PFSK-1 (cell line): ENCODE measurements around the gene FBN3.

Experiments
- FOXP2 ChIP-seq: optimal IDR thresholded peaks from 2 replicates; pipeline ENCODE3; 2011; ENCODE audit warnings: borderline replicate concordance, control low read depth, inconsistent platforms; ENCODE audit not compliant: insufficient read depth; ENCODE audit errors: extremely low read length, extremely low read depth
- POLR2AphosphoS5 ChIP-seq: IDR thresholded peaks from 2 replicates; pipeline ENCODE4 v1.6.1; 2012; ENCODE audit warnings: low read depth, mild to moderate bottlenecking, control low read depth, low read length, moderate library complexity
- SIN3A ChIP-seq: IDR thresholded peaks from 2 replicates; pipeline ENCODE4 v1.6.1; 2012; ENCODE audit warnings: mild to moderate bottlenecking, low read length, moderate library complexity, borderline replicate concordance; ENCODE audit not compliant: insufficient read depth
- TAF1 ChIP-seq: IDR thresholded peaks from 2 replicates; pipeline ENCODE4 v1.6.1; 2012; ENCODE audit warnings: low read length, control low read depth, borderline replicate concordance; ENCODE audit not compliant: insufficient read depth
- TF ChIP-seq, protein P1 (sequence below), 2 experiments: IDR thresholded peaks; 2 replicates each; pipeline versions ENCODE4 v1.6.1 to v1.8.0; 2011 to 2012; ENCODE audit warnings: low read depth in 2 of 2, low read length in 2 of 2, control low read depth in 1 of 2, inconsistent platforms in 1 of 2, mild to moderate bottlenecking in 1 of 2, moderate library complexity in 1 of 2; ENCODE audit not compliant: insufficient read depth in 1 of 2

FBN3 gene

DNA sequence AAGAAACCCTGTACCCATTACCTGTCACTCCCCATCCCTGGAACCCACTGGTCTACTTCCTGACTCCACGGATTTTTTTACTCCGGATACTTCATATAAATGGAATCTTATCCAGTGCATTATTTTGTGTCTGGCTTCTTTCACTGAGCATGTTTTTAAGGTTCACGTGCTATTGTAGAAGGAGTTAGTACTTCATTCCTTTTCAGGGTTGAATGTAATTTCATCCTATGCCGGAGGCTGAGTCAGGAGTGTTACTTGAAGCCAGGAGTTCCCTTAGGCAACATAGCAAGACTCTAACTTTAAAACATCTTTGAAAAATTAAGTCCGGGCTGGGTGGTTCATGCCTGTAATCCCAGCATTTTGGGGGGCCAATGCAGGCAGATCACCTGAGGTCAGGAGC lies 126.0 kb downstream of the FBN3 start:
- TF ChIP-seq TAF1 (no peak), FOXP2 (no peak), SIN3A (no peak), POLR2AphosphoS5 (no peak)
- TF ChIP-seq, protein P1, sequence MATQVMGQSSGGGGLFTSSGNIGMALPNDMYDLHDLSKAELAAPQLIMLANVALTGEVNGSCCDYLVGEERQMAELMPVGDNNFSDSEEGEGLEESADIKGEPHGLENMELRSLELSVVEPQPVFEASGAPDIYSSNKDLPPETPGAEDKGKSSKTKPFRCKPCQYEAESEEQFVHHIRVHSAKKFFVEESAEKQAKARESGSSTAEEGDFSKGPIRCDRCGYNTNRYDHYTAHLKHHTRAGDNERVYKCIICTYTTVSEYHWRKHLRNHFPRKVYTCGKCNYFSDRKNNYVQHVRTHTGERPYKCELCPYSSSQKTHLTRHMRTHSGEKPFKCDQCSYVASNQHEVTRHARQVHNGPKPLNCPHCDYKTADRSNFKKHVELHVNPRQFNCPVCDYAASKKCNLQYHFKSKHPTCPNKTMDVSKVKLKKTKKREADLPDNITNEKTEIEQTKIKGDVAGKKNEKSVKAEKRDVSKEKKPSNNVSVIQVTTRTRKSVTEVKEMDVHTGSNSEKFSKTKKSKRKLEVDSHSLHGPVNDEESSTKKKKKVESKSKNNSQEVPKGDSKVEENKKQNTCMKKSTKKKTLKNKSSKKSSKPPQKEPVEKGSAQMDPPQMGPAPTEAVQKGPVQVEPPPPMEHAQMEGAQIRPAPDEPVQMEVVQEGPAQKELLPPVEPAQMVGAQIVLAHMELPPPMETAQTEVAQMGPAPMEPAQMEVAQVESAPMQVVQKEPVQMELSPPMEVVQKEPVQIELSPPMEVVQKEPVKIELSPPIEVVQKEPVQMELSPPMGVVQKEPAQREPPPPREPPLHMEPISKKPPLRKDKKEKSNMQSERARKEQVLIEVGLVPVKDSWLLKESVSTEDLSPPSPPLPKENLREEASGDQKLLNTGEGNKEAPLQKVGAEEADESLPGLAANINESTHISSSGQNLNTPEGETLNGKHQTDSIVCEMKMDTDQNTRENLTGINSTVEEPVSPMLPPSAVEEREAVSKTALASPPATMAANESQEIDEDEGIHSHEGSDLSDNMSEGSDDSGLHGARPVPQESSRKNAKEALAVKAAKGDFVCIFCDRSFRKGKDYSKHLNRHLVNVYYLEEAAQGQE (IDR thresholded peaks at IDR 0.05; ENCODE audit: insufficient read depth in 1 of 2, low read depth in 2 of 2, low read length in 2 of 2): no peak

- TF ChIP-seq POLR2AphosphoS5 (no peak), FOXP2 (no peak), SIN3A (no peak), TAF1 (no peak)
- TF ChIP-seq, protein P1 (IDR thresholded peaks at IDR 0.05; ENCODE audit: insufficient read depth in 1 of 2, low read depth in 2 of 2, low read length in 2 of 2): no peak
Measured at GRCh38 chr19:8022275-8022674, 127.1 kb downstream of the FBN3 start.

DNA sequence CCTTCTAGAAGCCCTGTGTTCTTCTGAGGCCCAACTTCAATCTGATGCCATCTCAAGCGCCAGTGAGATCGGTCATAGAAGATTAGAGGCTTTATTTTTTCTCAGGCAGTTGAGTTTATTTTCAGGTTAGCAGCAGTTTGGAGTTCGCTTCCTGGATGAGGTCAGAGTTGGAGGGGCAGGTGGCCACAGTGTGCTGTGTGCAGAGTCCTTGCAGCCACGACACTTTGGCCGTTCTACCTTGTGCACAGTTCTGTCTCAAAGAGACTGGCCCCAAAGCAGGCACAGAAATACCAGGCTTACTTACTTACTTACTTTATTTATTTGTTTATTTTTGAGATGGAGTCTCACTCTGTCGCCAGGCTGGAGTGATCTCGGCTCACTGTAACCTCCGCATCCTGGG lies 128.0 kb downstream of the FBN3 start:
- TF ChIP-seq SIN3A: no peak
- no peak for TF ChIP-seq TAF1
- TF ChIP-seq FOXP2: no peak
- no peak for TF ChIP-seq POLR2AphosphoS5
- TF ChIP-seq, protein P1 (IDR thresholded peaks at IDR 0.05; ENCODE audit: insufficient read depth in 1 of 2, low read depth in 2 of 2, low read length in 2 of 2): no peak

- TF ChIP-seq POLR2AphosphoS5: no peak
- TF ChIP-seq FOXP2: no peak
- TF ChIP-seq, protein P1 (IDR thresholded peaks at IDR 0.05; ENCODE audit: insufficient read depth in 1 of 2, low read depth in 2 of 2, low read length in 2 of 2): no peak
- TF ChIP-seq SIN3A: no peak
Measured at GRCh38 chr19:8020681-8021080, 128.7 kb downstream of the FBN3 start.

DNA sequence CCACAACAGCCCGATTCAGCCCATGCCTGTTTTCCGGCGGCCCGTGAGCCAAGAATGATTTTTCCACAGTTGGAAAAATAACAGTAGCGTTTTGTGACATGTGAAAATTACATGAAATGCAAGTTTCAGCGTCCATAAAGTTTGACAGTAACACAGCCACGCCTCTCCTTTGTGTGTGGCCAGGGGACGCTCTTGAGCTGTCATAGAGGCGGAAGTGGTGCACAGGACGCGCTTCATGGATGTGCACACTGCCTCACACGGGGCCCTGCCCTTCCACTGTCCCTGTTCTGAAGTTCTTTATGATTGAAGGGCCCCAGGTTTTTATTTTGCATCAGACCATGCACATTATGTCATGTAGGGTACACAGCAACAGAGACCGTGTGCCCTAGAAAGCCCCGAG lies 131.6 kb downstream of the FBN3 start:
- TF ChIP-seq SIN3A (no peak), TAF1 (no peak), FOXP2 (peak; percentile 44)
